ENCODE data around the gene ARHGEF17. TPM values are rescaled to one million over a fixed set of nuclear protein-coding genes. Genes with fewer than 3 reads are reported as not detected.

Gene ARHGEF17
- total and polyA plus RNA-seq, 2 donors (not counting 1 experiment from before 2014, with no cell fraction given): 42.8 to 43.1 TPM

GRCh38 chr11:73349633-73350032, 41.6 kb downstream of the ARHGEF17 start:
- Histone ChIP-seq H3K4me1 (ENCODE audit: control insufficient read depth, extremely low read depth, insufficient read depth, low read length) (peaks cover 18% of the 10 kb centered on the region), H3K36me3 (ENCODE audit: control insufficient read depth, insufficient read depth, low read length) (peaks cover 26% of the 10 kb centered on the region), H3K79me2 (ENCODE audit: control insufficient read depth, insufficient read depth, low read length) (peaks cover 35% of the 10 kb centered on the region), H3K27ac (ENCODE audit: insufficient read depth, low read length) (no peak overlapping the region), H3K4me2 (ENCODE audit: extremely low read depth, insufficient read depth, low read length) (no peak overlapping the region), H3K9me3 (ENCODE audit: control insufficient read depth, insufficient read depth, low read depth, low read length) (no peaks in the 10 kb centered on the region), H2AFZ (ENCODE audit: low read length) (no peak overlapping the region), H3K27me3 (ENCODE audit: control insufficient read depth, insufficient read depth, low read length) (no peaks in the 10 kb centered on the region), H3K4me3 (replicated peaks in 1 of 4; ENCODE audit: control extremely low read depth in 1 of 4, insufficient read depth in 1 of 4, low read depth in 3 of 4, low read length in 4 of 4) (no peak overlapping the region), H4K20me1 (ENCODE audit: control insufficient read depth, extremely low read depth, insufficient read depth, low read length) (no peaks in the 10 kb centered on the region), H3K9ac (ENCODE audit: insufficient read depth, low read length) (no peak overlapping the region)
- TF ChIP-seq EZH2 (IDR thresholded peaks at IDR 0.05; ENCODE audit: low read length, missing control alignments) (no peak), CTCF (conservative IDR thresholded peaks at IDR 0.05 in 1 of 2, IDR thresholded peaks at IDR 0.05 in 1 of 2; ENCODE audit: low read depth in 1 of 2, low read length in 2 of 2) (no peak)
- DNase-seq (ENCODE audit: low read depth in 2 of 2): no peak

GRCh38 chr11:73350908-73351636, 43.0 kb downstream of the ARHGEF17 start:
- Histone ChIP-seq H3K4me2 (ENCODE audit: extremely low read depth, insufficient read depth, low read length) (peak overlapping the region; percentile 20), H3K9me3 (ENCODE audit: control insufficient read depth, insufficient read depth, low read depth, low read length) (no peaks in the 10 kb centered on the region), H4K20me1 (ENCODE audit: control insufficient read depth, extremely low read depth, insufficient read depth, low read length) (no peaks in the 10 kb centered on the region), H3K79me2 (ENCODE audit: control insufficient read depth, insufficient read depth, low read length) (peaks cover 20% of the 10 kb centered on the region), H3K9ac (ENCODE audit: insufficient read depth, low read length) (no peak overlapping the region), H3K27ac (ENCODE audit: insufficient read depth, low read length) (peak overlapping the region; percentile 69), H3K36me3 (ENCODE audit: control insufficient read depth, insufficient read depth, low read length) (peaks cover 34% of the 10 kb centered on the region), H3K4me3 (replicated peaks in 1 of 4; ENCODE audit: control extremely low read depth in 1 of 4, insufficient read depth in 1 of 4, low read depth in 3 of 4, low read length in 4 of 4) (no peak overlapping the region), H3K27me3 (ENCODE audit: control insufficient read depth, insufficient read depth, low read length) (no peaks in the 10 kb centered on the region), H3K4me1 (ENCODE audit: control insufficient read depth, extremely low read depth, insufficient read depth, low read length) (peaks cover 14% of the 10 kb centered on the region), H2AFZ (ENCODE audit: low read length) (no peak overlapping the region)
- TF ChIP-seq EZH2 (IDR thresholded peaks at IDR 0.05; ENCODE audit: low read length, missing control alignments) (no peak), CTCF (conservative IDR thresholded peaks at IDR 0.05 in 1 of 2, IDR thresholded peaks at IDR 0.05 in 1 of 2; ENCODE audit: low read depth in 1 of 2, low read length in 2 of 2) (peak; percentile 94 to 98)
- peak; percentile 57 to 88 for DNase-seq (ENCODE audit: low read depth in 2 of 2)

GRCh38 chr11:73353422-73353821, 45.3 kb downstream of the ARHGEF17 start:
- peaks cover 26% of the 10 kb centered on the region for H3K4me1 ChIP-seq (ENCODE audit: control insufficient read depth, extremely low read depth, insufficient read depth, low read length)
- peaks cover 4% of the 10 kb centered on the region for H3K79me2 ChIP-seq (ENCODE audit: control insufficient read depth, insufficient read depth, low read length)
- TF ChIP-seq EZH2 (IDR thresholded peaks at IDR 0.05; ENCODE audit: low read length, missing control alignments): no peak
- no peak for TF ChIP-seq CTCF (conservative IDR thresholded peaks at IDR 0.05 in 1 of 2, IDR thresholded peaks at IDR 0.05 in 1 of 2; ENCODE audit: low read depth in 1 of 2, low read length in 2 of 2)
- H3K27me3 ChIP-seq (ENCODE audit: control insufficient read depth, insufficient read depth, low read length): no peaks in the 10 kb centered on the region
- H4K20me1 ChIP-seq (ENCODE audit: control insufficient read depth, extremely low read depth, insufficient read depth, low read length): no peaks in the 10 kb centered on the region
- H3K9me3 ChIP-seq (ENCODE audit: control insufficient read depth, insufficient read depth, low read depth, low read length): no peaks in the 10 kb centered on the region
- peaks cover 36% of the 10 kb centered on the region for H3K36me3 ChIP-seq (ENCODE audit: control insufficient read depth, insufficient read depth, low read length)
- H3K4me3 ChIP-seq (replicated peaks in 1 of 4; ENCODE audit: control extremely low read depth in 1 of 4, insufficient read depth in 1 of 4, low read depth in 3 of 4, low read length in 4 of 4): no peak overlapping the region
- no peak overlapping the region for H2AFZ ChIP-seq (ENCODE audit: low read length)
- H3K27ac ChIP-seq (ENCODE audit: insufficient read depth, low read length): no peak overlapping the region
- H3K4me2 ChIP-seq (ENCODE audit: extremely low read depth, insufficient read depth, low read length): no peak overlapping the region
- DNase-seq (ENCODE audit: low read depth in 2 of 2): no peak
- H3K9ac ChIP-seq (ENCODE audit: insufficient read depth, low read length): no peak overlapping the region
